ENCODE data around the gene ZNF322. TPM values are rescaled to one million over a fixed set of nuclear protein-coding genes. Genes with fewer than 3 reads are reported as not detected.

Gene ZNF322, protein sequence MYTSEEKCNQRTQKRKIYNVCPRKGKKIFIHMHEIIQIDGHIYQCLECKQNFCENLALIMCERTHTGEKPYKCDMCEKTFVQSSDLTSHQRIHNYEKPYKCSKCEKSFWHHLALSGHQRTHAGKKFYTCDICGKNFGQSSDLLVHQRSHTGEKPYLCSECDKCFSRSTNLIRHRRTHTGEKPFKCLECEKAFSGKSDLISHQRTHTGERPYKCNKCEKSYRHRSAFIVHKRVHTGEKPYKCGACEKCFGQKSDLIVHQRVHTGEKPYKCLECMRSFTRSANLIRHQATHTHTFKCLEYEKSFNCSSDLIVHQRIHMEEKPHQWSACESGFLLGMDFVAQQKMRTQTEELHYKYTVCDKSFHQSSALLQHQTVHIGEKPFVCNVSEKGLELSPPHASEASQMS
- 13.4 and 17.7 TPM in 2 replicates for total RNA-seq

DNA sequence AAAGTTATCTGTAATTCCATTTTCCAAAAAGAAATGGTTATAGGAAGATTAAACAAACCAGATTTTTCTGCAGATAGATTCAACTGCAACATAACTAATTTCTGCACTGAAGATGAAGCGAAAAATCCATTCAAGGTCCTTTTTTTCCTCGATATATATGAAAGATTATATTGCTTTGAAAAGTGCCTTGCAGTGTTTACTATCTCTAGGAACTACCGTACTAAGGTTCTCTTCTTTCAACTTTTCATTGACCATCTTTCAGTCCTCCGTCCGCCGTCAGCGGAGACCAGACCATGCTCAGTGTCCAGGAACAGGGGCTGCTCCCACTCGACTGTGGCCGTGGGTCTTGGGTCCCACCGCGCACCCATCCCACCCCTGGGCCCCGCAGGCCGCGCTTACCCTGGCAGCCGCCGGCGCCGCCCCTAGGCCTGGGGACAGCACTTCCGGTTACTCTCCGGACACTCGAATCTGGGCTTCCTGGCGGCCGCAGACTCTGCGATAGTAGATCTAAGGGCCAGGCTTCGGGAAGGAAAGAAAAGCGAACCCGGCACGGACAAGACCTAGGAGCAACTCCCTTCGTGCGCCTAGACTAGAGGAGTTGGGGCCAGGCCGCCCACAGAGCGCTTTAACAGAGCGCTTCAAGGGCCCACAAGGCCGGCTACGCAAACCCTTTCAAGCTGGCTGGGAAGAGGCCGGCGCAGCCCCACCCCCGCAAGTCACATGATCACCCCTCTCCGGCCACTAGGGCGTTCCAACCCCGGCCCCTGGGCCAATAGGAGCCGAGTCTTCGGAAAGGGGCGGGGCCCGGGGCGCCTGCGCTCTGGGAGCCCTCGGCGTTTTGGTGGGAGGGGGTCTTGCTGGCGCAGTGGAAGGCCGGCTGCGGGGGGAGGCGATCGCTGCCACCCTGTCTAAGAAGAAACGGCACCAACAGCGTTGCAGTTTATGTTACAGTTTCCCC is at the start of gene ZNF322:
ZNF322 (minus strand) TSS at position 705 of the 958 bp plus-strand sequence. CDS start 21,193 bp downstream, outside the sequence.

GRCh38 chr6:26596579-26597388 is 62.8 kb downstream of the ZNF322 start, which contains the start of gene ABT1:
Gene ABT1, plus strand, starts transcription at chr6:26596953. Its CDS starts 30 bp downstream, at chr6:26596983.

Other genes with a start within 250 kb of the ZNF322 start
- 4.8 and 5.9 TPM in 2 replicates for gene BTN3A3, start 219.2 kb downstream of the ZNF322 start, total RNA-seq
- 12.4 and 16.7 TPM in 2 replicates for gene BTN2A1, start 201.8 kb downstream of the ZNF322 start, total RNA-seq
- not detected in 2 replicates for gene BTN1A1, start 159.4 kb downstream of the ZNF322 start, total RNA-seq
- gene HMGN4, start 121.4 kb downstream of the ZNF322 start, total RNA-seq = 37.9 and 41.4 TPM in 2 replicates
- 18.0 and 19.8 TPM in 2 replicates for gene ABT1, start 62.8 kb downstream of the ZNF322 start, total RNA-seq

All from vein endothelial cell (primary cell).